Naive thymus-derived CD4-positive, alpha-beta T cell (primary cell): ENCODE results near the gene TIMP1. TPM values are rescaled to one million over a fixed set of nuclear protein-coding genes. Genes with fewer than 3 reads are reported as not detected.

Experiments
- ATAC-seq: fragments of 150-1000 bp; cut with Tn5 transposase; 2 replicates; pipeline ENCODE4 v1.10.0; 2021; ENCODE audit warnings: mild to moderate bottlenecking, moderate library complexity
- CTCF ChIA-PET: fragments of 350-600 bp; sonication (Branson Sonifier 250); formaldehyde crosslinking; loops from one replicate; lab custom pipeline; 2021; ENCODE audit warnings: antibody characterized with exemption; lab: Charles Lee
- POLR2A ChIA-PET: fragments of 350-600 bp; sonication (Branson Sonifier 250); formaldehyde crosslinking; loops from one replicate; lab custom pipeline; 2021; ENCODE audit warnings: antibody characterized with exemption, inconsistent platforms; lab: Charles Lee
- DNase-seq, 9 donors: peaks; one replicate each; pipeline versions ENCODE4 v3.0.0 to v3.0.0-alpha.2; 2020 to 2022; ENCODE audit warnings: mixed read lengths in 1 of 9
- H3K27ac ChIP-seq: one replicate; pipeline ENCODE4 v1.7.0; 2013; ENCODE audit warnings: mild to moderate bottlenecking, low read depth, low read length, moderate library complexity
- H3K27me3 ChIP-seq, 2 donors: one replicate each; pipeline ENCODE4 v1.7.0; 2013; ENCODE audit warnings: low read length in 2 of 2, mild to moderate bottlenecking in 2 of 2, moderate library complexity in 2 of 2; ENCODE audit not compliant: control insufficient read depth in 2 of 2, insufficient read depth in 2 of 2
- H3K36me3 ChIP-seq, 3 experiments: 1 replicate in 2 of 3; 2 replicates in 1 of 3; pipeline ENCODE4 v1.7.0; 2013; ENCODE audit warnings: low read length in 3 of 3, mild to moderate bottlenecking in 3 of 3, moderate library complexity in 1 of 3; ENCODE audit not compliant: insufficient read depth in 3 of 3, control insufficient read depth in 2 of 3
- H3K4me1 ChIP-seq, 2 donors: one replicate each; pipeline ENCODE4 v1.7.0; 2013; ENCODE audit warnings: low read length in 2 of 2, mild to moderate bottlenecking in 2 of 2, moderate library complexity in 1 of 2; ENCODE audit not compliant: control insufficient read depth in 2 of 2, insufficient read depth in 2 of 2
- H3K4me3 ChIP-seq: 2 replicates; pipeline ENCODE4 v1.7.0; 2013; ENCODE audit warnings: mild to moderate bottlenecking, low read length
- H3K9me3 ChIP-seq, 3 experiments: 1 replicate in 2 of 3; 2 replicates in 1 of 3; pipeline ENCODE4 v1.7.0; 2013; ENCODE audit warnings: low read length in 3 of 3; ENCODE audit not compliant: control insufficient read depth in 2 of 3
- H3K27ac Mint-ChIP-seq, 9 donors: one replicate each; pipeline ENCODE4 v1.8.0; 2020 to 2022; ENCODE audit warnings: mixed read lengths in 9 of 9, mild to moderate bottlenecking in 8 of 9, moderate library complexity in 5 of 9, inconsistent platforms in 2 of 9
- H3K27me3 Mint-ChIP-seq, 5 donors: one replicate each; pipeline ENCODE4 v1.8.0; 2021 to 2022; ENCODE audit warnings: mixed read lengths in 5 of 5, mild to moderate bottlenecking in 1 of 5
- H3K36me3 Mint-ChIP-seq, 5 donors: one replicate each; pipeline ENCODE4 v1.8.0; 2020 to 2022; ENCODE audit warnings: mixed read lengths in 5 of 5, mild to moderate bottlenecking in 3 of 5, inconsistent platforms in 1 of 5
- H3K4me1 Mint-ChIP-seq, 7 donors: one replicate each; pipeline ENCODE4 v1.8.0; 2020 to 2022; ENCODE audit warnings: mixed read lengths in 7 of 7, mild to moderate bottlenecking in 3 of 7, inconsistent platforms in 1 of 7
- H3K4me3 Mint-ChIP-seq, 10 donors: one replicate each; pipeline ENCODE4 v1.8.0; 2020 to 2022; ENCODE audit warnings: mild to moderate bottlenecking in 10 of 10, mixed read lengths in 10 of 10, moderate library complexity in 6 of 10, inconsistent platforms in 2 of 10
- H3K9me3 Mint-ChIP-seq, 11 donors: one replicate each; pipeline ENCODE4 v1.8.0; 2020 to 2022; ENCODE audit warnings: mixed read lengths in 11 of 11, mild to moderate bottlenecking in 4 of 11, inconsistent platforms in 1 of 11, moderate library complexity in 1 of 11
- intact Hi-C, 2 donors: fragments of 100-400 bp; cut with micrococcal nuclease; formaldehyde crosslinking; loops; one replicate each; pipeline ENCODE4 v1.15.1; 2023
- polyA plus RNA-seq, 2 donors: library from polyadenylated mRNA; unstranded; fragments of 300-500 nt; fragmentation: Illumina TruSeq; gene quantifications; one replicate each; pipeline ENCODE4 v1.2.3, GENCODE V29; 2021
- total RNA-seq, 6 experiments: library from RNA in 5 of 6; stranded (reverse) in 5 of 6; gene quantifications; 1 replicate in 5 of 6; 2 replicates in 1 of 6; pipeline ENCODE4 v1.2.3 and lab custom pipeline; 2021 to 2026

The TIMP1 gene
- total and polyA plus RNA-seq, 7 experiments from 2014 or later: 47.0 to 117 (median 85.2) TPM

DNA sequence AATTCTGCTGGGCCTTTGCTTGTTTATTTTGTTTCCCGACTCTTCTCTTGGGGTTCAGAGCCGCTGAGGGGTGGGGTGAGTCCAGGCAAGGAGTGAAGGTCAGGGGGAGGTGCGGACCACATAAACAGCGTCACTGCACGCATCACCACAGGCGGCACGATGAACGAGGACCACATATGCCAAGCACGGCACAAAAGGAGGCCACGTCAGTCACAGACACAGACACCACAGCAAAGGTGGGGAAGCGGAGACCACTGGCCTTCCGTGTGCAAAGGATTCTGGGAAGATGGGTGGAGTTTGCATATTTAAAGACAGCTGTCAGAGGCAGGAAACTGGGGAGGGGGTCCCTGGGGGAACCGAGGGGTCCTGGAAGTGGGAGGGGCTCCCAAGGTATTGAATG lies 10.3 kb upstream of the TIMP1 start:
- CTCF ChIA-PET: no interaction called here
- intact Hi-C loops: no loop called here
- Histone ChIP-seq H3K27ac (no peak overlapping the region), H3K4me3 (no peak overlapping the region), H3K36me3 (peaks cover 0 to 47% (median 23%) of the 10 kb centered on the region in 3 experiments), H3K27me3 (no peaks in the 10 kb centered on the region), H3K4me1 (peaks cover 0 to 9% of the 10 kb centered on the region in 2 donors), H3K9me3 (no peaks in the 10 kb centered on the region)
- peak overlapping the region in 1 of 9 donors; percentile 52 for H3K27ac Mint-ChIP-seq
- H3K4me3 Mint-ChIP-seq: no peak overlapping the region
- peaks cover 0 to 34% (median 16%) of the 10 kb centered on the region in 5 donors for H3K36me3 Mint-ChIP-seq
- peaks cover 0 to 4% (median 0%) of the 10 kb centered on the region in 5 donors for H3K27me3 Mint-ChIP-seq
- POLR2A ChIA-PET: no interaction called here
- peaks cover 7 to 18% (median 12%) of the 10 kb centered on the region in 7 donors for H3K4me1 Mint-ChIP-seq
- ATAC-seq: no peak
- DNase-seq: no peak
- peaks cover 0 to 2% (median 0%) of the 10 kb centered on the region in 11 donors for H3K9me3 Mint-ChIP-seq

DNA sequence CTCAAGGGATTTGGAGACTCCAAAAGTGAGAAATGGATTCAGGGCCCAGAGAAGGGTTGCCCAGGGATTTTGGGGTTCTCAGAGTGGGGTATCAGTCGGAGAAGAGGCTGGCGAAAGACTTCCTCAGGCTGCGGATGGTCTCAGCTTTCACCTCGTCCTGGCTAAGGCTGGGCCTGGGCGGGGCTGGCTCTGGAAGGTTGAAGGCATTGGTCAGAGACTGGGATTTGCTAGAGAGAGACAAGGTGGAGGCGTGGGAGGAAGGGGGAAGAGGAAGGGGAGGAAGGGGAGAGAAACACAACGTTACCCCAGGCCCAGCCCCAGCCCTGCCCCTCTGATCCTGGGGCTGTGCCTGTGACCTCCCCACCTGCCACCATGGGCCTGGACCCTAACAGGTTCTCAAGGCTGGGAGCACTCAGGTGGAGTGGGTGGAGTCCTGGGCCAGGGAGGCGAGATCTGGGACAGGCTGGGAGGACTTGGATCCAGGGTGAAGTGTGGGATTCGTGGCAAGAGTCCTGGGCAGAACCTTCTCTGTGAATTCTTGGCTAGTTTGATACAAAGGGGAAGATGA lies 9.4 kb upstream of the TIMP1 start:
- no peak overlapping the region for H3K27ac ChIP-seq
- CTCF ChIA-PET: no interaction called here
- H3K9me3 Mint-ChIP-seq: peaks cover 0 to 2% (median 0%) of the 10 kb centered on the region in 11 donors
- H3K4me3 ChIP-seq: no peak overlapping the region
- peaks cover 0 to 37% (median 16%) of the 10 kb centered on the region in 3 experiments for H3K36me3 ChIP-seq
- H3K36me3 Mint-ChIP-seq: peaks cover 0 to 29% (median 12%) of the 10 kb centered on the region in 5 donors
- H3K9me3 ChIP-seq: no peaks in the 10 kb centered on the region
- peak overlapping the region in 3 of 9 donors; percentile 52 to 67 (median 54) for H3K27ac Mint-ChIP-seq
- peaks cover 0 to 9% of the 10 kb centered on the region in 2 donors for H3K4me1 ChIP-seq
- intact Hi-C loops: no loop called here
- H3K27me3 Mint-ChIP-seq: peaks cover 0 to 4% (median 0%) of the 10 kb centered on the region in 5 donors
- H3K4me3 Mint-ChIP-seq: peak overlapping the region in 3 of 10 donors; percentile 25 to 65 (median 42)
- DNase-seq (no peak), ATAC-seq (no peak)
- POLR2A ChIA-PET: no interaction called here
- no peaks in the 10 kb centered on the region for H3K27me3 ChIP-seq
- peaks cover 7 to 14% (median 11%) of the 10 kb centered on the region in 7 donors for H3K4me1 Mint-ChIP-seq

DNA sequence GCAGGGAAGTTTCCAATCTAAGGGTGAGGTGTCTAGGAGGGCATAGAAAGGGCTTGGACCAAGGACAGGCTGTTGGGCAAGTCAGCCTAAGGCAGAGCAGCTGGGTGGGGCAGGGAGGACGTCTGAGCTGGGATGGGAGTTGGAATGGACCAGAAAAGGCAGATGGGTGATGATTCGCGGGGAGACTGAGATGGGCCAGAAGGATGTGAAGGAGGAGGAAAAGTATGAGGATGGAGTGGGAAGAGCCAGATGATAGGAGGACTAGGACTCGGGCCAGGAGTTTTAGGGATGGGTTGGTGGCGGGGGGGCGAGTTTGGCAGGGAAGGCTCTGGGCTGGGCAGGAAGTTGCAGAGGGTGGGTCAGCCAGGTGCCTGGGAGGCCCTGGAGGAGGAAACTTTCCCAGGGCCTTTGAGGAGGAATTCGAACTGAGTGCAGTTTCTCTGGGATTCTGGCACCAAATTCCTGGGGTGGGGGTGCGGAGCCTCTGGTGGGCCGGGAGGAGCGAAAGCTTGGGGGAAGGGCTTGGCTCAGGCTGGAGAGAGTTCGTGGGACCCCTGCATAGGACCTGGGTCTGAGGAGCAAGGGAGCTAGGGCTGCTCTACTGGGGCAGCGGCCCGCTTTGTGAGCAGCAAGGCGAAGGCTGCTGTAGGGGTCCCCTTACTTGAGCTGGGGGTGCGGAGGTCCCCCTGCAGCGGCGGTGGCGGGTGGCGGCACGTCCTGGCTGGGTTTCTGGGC lies 8.7 kb upstream of the TIMP1 start:
- Mint-ChIP-seq H3K9me3 (peaks cover 0 to 7% (median 0%) of the 10 kb centered on the region in 11 donors), H3K4me1 (peaks cover 7 to 18% (median 14%) of the 10 kb centered on the region in 7 donors), H3K4me3 (peak overlapping the region in 6 of 10 donors; percentile 25 to 65 (median 32)), H3K36me3 (peaks cover 0 to 25% (median 11%) of the 10 kb centered on the region in 5 donors), H3K27ac (peak overlapping the region in 2 of 9 donors; percentile 54 to 77), H3K27me3 (peaks cover 0 to 4% (median 0%) of the 10 kb centered on the region in 5 donors)
- H3K27ac ChIP-seq: no peak overlapping the region
- intact Hi-C loops: no loop called here
- H3K4me3 ChIP-seq: no peak overlapping the region
- H3K9me3 ChIP-seq: no peaks in the 10 kb centered on the region
- no peak for DNase-seq
- H3K36me3 ChIP-seq: peaks cover 0 to 31% (median 9%) of the 10 kb centered on the region in 3 experiments
- ATAC-seq: no peak
- H3K27me3 ChIP-seq: no peaks in the 10 kb centered on the region
- CTCF ChIA-PET: no interaction called here
- POLR2A ChIA-PET: interaction anchor here (1.1 kb wide), 1 partner anchor 8 kb away, joined by 3 read pairs; the partner anchor contains the start of gene TIMP1
- H3K4me1 ChIP-seq: peaks cover 0 to 9% of the 10 kb centered on the region in 2 donors

DNA sequence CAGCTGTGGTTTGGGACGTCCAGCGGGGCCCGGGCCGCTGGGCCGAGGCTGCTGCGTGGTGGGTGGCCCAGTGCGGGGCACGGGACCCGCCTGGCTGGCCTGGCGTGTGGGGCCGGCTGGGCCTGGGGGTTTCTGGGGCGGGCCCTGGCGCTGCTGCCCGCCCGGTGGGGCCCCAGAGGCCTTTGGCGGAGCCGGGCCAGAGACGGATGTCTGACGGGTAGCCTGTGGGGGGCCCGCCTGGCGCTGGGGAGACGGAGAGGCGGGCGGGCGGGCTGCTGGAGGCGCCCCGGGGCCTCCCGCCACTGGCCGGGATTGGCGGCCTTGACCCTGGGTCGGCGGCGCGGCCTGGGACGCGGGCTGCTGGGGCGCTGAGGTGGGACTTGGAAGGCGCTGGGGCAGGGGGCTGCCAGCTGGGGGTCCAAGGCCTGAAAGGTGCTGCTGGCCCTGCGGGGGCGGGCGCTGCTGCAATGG lies 8.1 kb upstream of the TIMP1 start:
- no peaks in the 10 kb centered on the region for H3K9me3 ChIP-seq
- POLR2A ChIA-PET: interaction anchor here (0.8 to 1.1 kb wide), 2 partner anchors 8 to 17 kb away, joined by 3 to 4 read pairs; partner anchors contain the start of gene TIMP1
- H3K27ac Mint-ChIP-seq: no peak overlapping the region
- DNase-seq (no peak), ATAC-seq (no peak)
- no peak overlapping the region for H3K27ac ChIP-seq
- H3K9me3 Mint-ChIP-seq: peaks cover 0 to 7% (median 0%) of the 10 kb centered on the region in 11 donors
- no peak overlapping the region for H3K4me3 ChIP-seq
- intact Hi-C loops: no loop called here
- H3K27me3 ChIP-seq: no peaks in the 10 kb centered on the region
- H3K27me3 Mint-ChIP-seq: peaks cover 0 to 4% (median 0%) of the 10 kb centered on the region in 5 donors
- H3K36me3 Mint-ChIP-seq: peaks cover 0 to 25% (median 10%) of the 10 kb centered on the region in 5 donors
- peak overlapping the region in 1 of 10 donors; percentile 65 for H3K4me3 Mint-ChIP-seq
- peaks cover 0 to 9% of the 10 kb centered on the region in 2 donors for H3K4me1 ChIP-seq
- CTCF ChIA-PET: no interaction called here
- peaks cover 0 to 25% (median 4%) of the 10 kb centered on the region in 3 experiments for H3K36me3 ChIP-seq
- H3K4me1 Mint-ChIP-seq: peaks cover 7 to 18% (median 14%) of the 10 kb centered on the region in 7 donors

DNA sequence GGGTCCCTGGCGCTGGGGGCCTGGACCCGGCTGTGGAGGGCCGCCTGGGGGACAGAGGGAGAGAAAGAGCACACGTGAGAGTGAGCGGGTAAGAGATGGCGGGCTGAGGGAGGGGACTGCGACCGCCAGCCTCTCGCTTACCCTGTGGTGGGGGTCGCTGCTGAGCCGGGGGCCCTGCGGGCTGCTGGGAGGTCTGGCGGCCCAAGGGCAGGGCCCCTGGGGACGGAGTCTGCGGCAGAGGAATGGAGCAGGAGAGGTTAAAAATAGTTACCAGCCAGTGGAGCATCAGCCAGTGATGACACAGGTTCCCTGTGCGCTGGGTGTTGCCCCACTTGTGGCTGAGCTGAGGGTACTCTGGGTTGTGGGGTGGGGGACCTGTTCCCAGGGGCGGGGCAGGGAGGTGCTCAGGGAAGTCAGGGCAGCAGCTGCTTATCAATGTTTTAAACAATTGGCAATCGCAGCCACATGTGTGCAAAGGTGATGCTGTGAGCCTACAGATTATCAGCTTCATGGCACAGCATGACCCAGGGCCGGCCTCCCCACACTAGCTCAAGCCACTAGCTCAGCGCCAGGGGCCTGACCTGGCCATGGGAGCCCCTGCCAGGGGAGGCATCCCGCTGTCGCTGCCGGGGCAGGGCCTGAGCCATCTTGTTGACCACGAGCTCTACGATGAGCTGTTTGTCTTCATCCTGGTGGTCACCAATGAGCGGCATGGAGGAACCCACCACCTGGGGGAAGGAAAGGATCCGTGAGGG lies 7.5 kb upstream of the TIMP1 start:
- peak overlapping the region in 4 of 10 donors; percentile 11 to 51 (median 32) for H3K4me3 Mint-ChIP-seq
- DNase-seq (no peak), ATAC-seq (no peak)
- POLR2A ChIA-PET: interaction anchor here (0.8 kb wide), 1 partner anchor 18 kb away, joined by 4 read pairs; no protein-coding TSS in a partner anchor
- peaks cover 7 to 19% (median 16%) of the 10 kb centered on the region in 7 donors for H3K4me1 Mint-ChIP-seq
- no peak overlapping the region for H3K27ac ChIP-seq
- peaks cover 0 to 4% (median 0%) of the 10 kb centered on the region in 11 donors for H3K9me3 Mint-ChIP-seq
- H3K27me3 ChIP-seq: no peaks in the 10 kb centered on the region
- H3K27ac Mint-ChIP-seq: no peak overlapping the region
- H3K4me1 ChIP-seq: peaks cover 0 to 9% of the 10 kb centered on the region in 2 donors
- H3K9me3 ChIP-seq: no peaks in the 10 kb centered on the region
- no peak overlapping the region for H3K4me3 ChIP-seq
- CTCF ChIA-PET: no interaction called here
- intact Hi-C loops: no loop called here
- peaks cover 0 to 19% (median 0%) of the 10 kb centered on the region in 3 experiments for H3K36me3 ChIP-seq
- peaks cover 0 to 25% (median 6%) of the 10 kb centered on the region in 5 donors for H3K36me3 Mint-ChIP-seq
- peaks cover 0 to 4% (median 0%) of the 10 kb centered on the region in 5 donors for H3K27me3 Mint-ChIP-seq
